ENCODE measurements around the gene NOTCH3. TPM values are rescaled to one million over a fixed set of nuclear protein-coding genes. Genes with fewer than 3 reads are reported as not detected.

Gene NOTCH3
- total RNA-seq, 4 donors from 2014 or later, result 17.7 to 91.4 (median 41.4) TPM

- no peak for TF ChIP-seq CTCF (IDR thresholded peaks at IDR 0.05; ENCODE audit: low read depth)
Observed at GRCh38 chr19:15247107-15248014, 46.6 kb upstream of the NOTCH3 start.

- no peak for TF ChIP-seq CTCF (IDR thresholded peaks at IDR 0.05; ENCODE audit: low read depth)
Observed at GRCh38 chr19:15246198-15246481, 45.3 kb upstream of the NOTCH3 start.

GRCh38 chr19:15245370-15246197, 44.8 kb upstream of the NOTCH3 start:
- TF ChIP-seq CTCF (IDR thresholded peaks at IDR 0.05; ENCODE audit: low read depth), result no peak

- TF ChIP-seq CTCF (IDR thresholded peaks at IDR 0.05; ENCODE audit: low read depth), result no peak
Observed at GRCh38 chr19:15244808-15245207, 44.0 kb upstream of the NOTCH3 start.

- TF ChIP-seq CTCF (IDR thresholded peaks at IDR 0.05; ENCODE audit: low read depth), result no peak
Observed at GRCh38 chr19:15244106-15244803, 43.5 kb upstream of the NOTCH3 start.

GRCh38 chr19:15243236-15243957, 42.6 kb upstream of the NOTCH3 start:
- TF ChIP-seq CTCF (IDR thresholded peaks at IDR 0.05; ENCODE audit: low read depth), result no peak
